ENCODE results near the gene CCDC40. TPM values are rescaled to one million over a fixed set of nuclear protein-coding genes. Genes with fewer than 3 reads are reported as not detected.

CCDC40 gene
- total and polyA plus RNA-seq, 2 donors from 2014 or later = 5.1 to 22.6 TPM

GRCh38 chr17:80083136-80083661 lies 46.8 kb downstream of the CCDC40 start:
- Histone ChIP-seq H3K9ac (ENCODE audit: low read length in 3 of 3) (no peak overlapping the region), H3K9me3 (ENCODE audit: control insufficient read depth in 2 of 3, insufficient read depth in 1 of 3, low read length in 3 of 3) (no peaks in the 10 kb centered on the region), H3K4me1 (ENCODE audit: control insufficient read depth in 2 of 3, insufficient read depth in 2 of 3, low read depth in 1 of 3, low read length in 3 of 3) (no peaks in the 10 kb centered on the region), H3K4me3 (ENCODE audit: low read length in 3 of 3) (no peak overlapping the region), H3K36me3 (ENCODE audit: control insufficient read depth in 2 of 3, insufficient read depth in 3 of 3, low read length in 3 of 3) (no peaks in the 10 kb centered on the region), H3K27me3 (ENCODE audit: control insufficient read depth, insufficient read depth, low read length) (no peaks in the 10 kb centered on the region), H3K27ac (ENCODE audit: low read depth in 2 of 2, low read length in 2 of 2) (no peak overlapping the region)
- TF ChIP-seq, protein P1, sequence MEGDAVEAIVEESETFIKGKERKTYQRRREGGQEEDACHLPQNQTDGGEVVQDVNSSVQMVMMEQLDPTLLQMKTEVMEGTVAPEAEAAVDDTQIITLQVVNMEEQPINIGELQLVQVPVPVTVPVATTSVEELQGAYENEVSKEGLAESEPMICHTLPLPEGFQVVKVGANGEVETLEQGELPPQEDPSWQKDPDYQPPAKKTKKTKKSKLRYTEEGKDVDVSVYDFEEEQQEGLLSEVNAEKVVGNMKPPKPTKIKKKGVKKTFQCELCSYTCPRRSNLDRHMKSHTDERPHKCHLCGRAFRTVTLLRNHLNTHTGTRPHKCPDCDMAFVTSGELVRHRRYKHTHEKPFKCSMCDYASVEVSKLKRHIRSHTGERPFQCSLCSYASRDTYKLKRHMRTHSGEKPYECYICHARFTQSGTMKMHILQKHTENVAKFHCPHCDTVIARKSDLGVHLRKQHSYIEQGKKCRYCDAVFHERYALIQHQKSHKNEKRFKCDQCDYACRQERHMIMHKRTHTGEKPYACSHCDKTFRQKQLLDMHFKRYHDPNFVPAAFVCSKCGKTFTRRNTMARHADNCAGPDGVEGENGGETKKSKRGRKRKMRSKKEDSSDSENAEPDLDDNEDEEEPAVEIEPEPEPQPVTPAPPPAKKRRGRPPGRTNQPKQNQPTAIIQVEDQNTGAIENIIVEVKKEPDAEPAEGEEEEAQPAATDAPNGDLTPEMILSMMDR (IDR thresholded peaks at IDR 0.05; ENCODE audit: borderline replicate concordance, extremely low read depth, insufficient read depth) = no peak
- DNase-seq = no peak
- intact Hi-C loops (cut with DNase I) = no loop called here
- no peak for FAIRE-seq

DNA sequence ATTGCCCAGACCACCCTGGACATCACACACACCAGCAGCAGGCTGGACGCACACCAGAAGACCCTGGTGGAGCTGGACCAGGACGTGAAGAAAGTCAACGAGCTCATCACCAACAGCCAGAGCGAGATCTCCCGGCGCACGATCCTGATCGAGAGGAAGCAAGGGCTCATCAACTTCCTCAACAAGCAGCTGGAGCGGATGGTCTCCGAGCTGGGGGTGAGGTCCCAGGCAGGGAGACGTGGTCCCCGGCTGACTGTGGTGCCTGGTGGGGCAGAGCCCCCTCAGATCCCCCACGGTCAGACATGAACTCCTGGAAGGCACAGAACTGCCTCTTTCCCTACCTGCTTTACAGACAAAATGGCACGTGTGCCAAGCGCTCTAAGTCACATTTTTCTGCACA lies 48.3 kb downstream of the CCDC40 start:
- FAIRE-seq (no peak), DNase-seq (no peak)
- intact Hi-C loops (cut with DNase I) = no loop called here

GRCh38 chr17:80086081-80086480 lies 49.6 kb downstream of the CCDC40 start:
- intact Hi-C loops (cut with DNase I) = no loop called here
- no peak for FAIRE-seq
- Histone ChIP-seq H3K27me3 (ENCODE audit: control insufficient read depth, insufficient read depth, low read length) (no peaks in the 10 kb centered on the region), H3K4me1 (ENCODE audit: control insufficient read depth in 2 of 3, insufficient read depth in 2 of 3, low read depth in 1 of 3, low read length in 3 of 3) (no peaks in the 10 kb centered on the region), H3K9me3 (ENCODE audit: control insufficient read depth in 2 of 3, insufficient read depth in 1 of 3, low read length in 3 of 3) (no peaks in the 10 kb centered on the region), H3K4me3 (ENCODE audit: low read length in 3 of 3) (no peak overlapping the region), H3K36me3 (ENCODE audit: control insufficient read depth in 2 of 3, insufficient read depth in 3 of 3, low read length in 3 of 3) (no peaks in the 10 kb centered on the region), H3K9ac (ENCODE audit: low read length in 3 of 3) (no peak overlapping the region), H3K27ac (ENCODE audit: low read depth in 2 of 2, low read length in 2 of 2) (no peak overlapping the region)
- DNase-seq = no peak
- TF ChIP-seq, protein P1 (IDR thresholded peaks at IDR 0.05; ENCODE audit: borderline replicate concordance, extremely low read depth, insufficient read depth) = no peak

More for the DNA sequence above, 48.3 kb downstream of the CCDC40 start:
- no peak overlapping the region for H3K27ac ChIP-seq (ENCODE audit: low read depth in 2 of 2, low read length in 2 of 2)
- H3K4me1 ChIP-seq (ENCODE audit: control insufficient read depth in 2 of 3, insufficient read depth in 2 of 3, low read depth in 1 of 3, low read length in 3 of 3) = no peaks in the 10 kb centered on the region
- no peak overlapping the region for H3K4me3 ChIP-seq (ENCODE audit: low read length in 3 of 3)
- H3K27me3 ChIP-seq (ENCODE audit: control insufficient read depth, insufficient read depth, low read length) = no peaks in the 10 kb centered on the region
- TF ChIP-seq, protein P1 (IDR thresholded peaks at IDR 0.05; ENCODE audit: borderline replicate concordance, extremely low read depth, insufficient read depth) = no peak
- no peak overlapping the region for H3K9ac ChIP-seq (ENCODE audit: low read length in 3 of 3)
- H3K36me3 ChIP-seq (ENCODE audit: control insufficient read depth in 2 of 3, insufficient read depth in 3 of 3, low read length in 3 of 3) = no peaks in the 10 kb centered on the region
- H3K9me3 ChIP-seq (ENCODE audit: control insufficient read depth in 2 of 3, insufficient read depth in 1 of 3, low read length in 3 of 3) = no peaks in the 10 kb centered on the region

GRCh38 chr17:80086616-80087015 lies 50.2 kb downstream of the CCDC40 start:
- intact Hi-C loops (cut with DNase I) = no loop called here
- H3K9ac ChIP-seq (ENCODE audit: low read length in 3 of 3) = no peak overlapping the region
- TF ChIP-seq, protein P1 (IDR thresholded peaks at IDR 0.05; ENCODE audit: borderline replicate concordance, extremely low read depth, insufficient read depth) = no peak
- H3K27ac ChIP-seq (ENCODE audit: low read depth in 2 of 2, low read length in 2 of 2) = no peak overlapping the region
- H3K4me3 ChIP-seq (ENCODE audit: low read length in 3 of 3) = no peak overlapping the region
- H3K4me1 ChIP-seq (ENCODE audit: control insufficient read depth in 2 of 3, insufficient read depth in 2 of 3, low read depth in 1 of 3, low read length in 3 of 3) = no peaks in the 10 kb centered on the region
- FAIRE-seq (no peak), DNase-seq (no peak)
- no peaks in the 10 kb centered on the region for H3K27me3 ChIP-seq (ENCODE audit: control insufficient read depth, insufficient read depth, low read length)
- no peaks in the 10 kb centered on the region for H3K9me3 ChIP-seq (ENCODE audit: control insufficient read depth in 2 of 3, insufficient read depth in 1 of 3, low read length in 3 of 3)
- H3K36me3 ChIP-seq (ENCODE audit: control insufficient read depth in 2 of 3, insufficient read depth in 3 of 3, low read length in 3 of 3) = no peaks in the 10 kb centered on the region

All from kidney (tissue), 14 donors.